Activated CD8-positive, alpha-beta memory T cell treated with anti-CD3 and anti-CD28 coated beads, Interleukin-2, amount 10 ng/mL, durations not matched to agents 7 days and 5 days (primary cell): Measurements from ENCODE around the gene CKM. TPM values are rescaled to one million over a fixed set of nuclear protein-coding genes. Genes with fewer than 3 reads are reported as not detected.

ENCODE experiments used
- ATAC-seq: fragments of 150-1000 bp; cut with Tn5 transposase; one replicate; pipeline ENCODE4 v1.10.0; 2021; ENCODE audit warnings: moderate library complexity
- CTCF ChIA-PET: fragments of 350-600 bp; sonication (Branson Sonifier 250); formaldehyde crosslinking; loops from one replicate; lab custom pipeline; 2021; ENCODE audit warnings: antibody characterized with exemption; lab: Charles Lee
- DNase-seq: peaks from one replicate; pipeline ENCODE4 v3.0.0-alpha.2; 2020
- H3K27ac Mint-ChIP-seq: one replicate; pipeline ENCODE4 v1.8.0; 2021; ENCODE audit warnings: mild to moderate bottlenecking, mixed read lengths
- H3K27me3 Mint-ChIP-seq: one replicate; pipeline ENCODE4 v1.8.0; 2021; ENCODE audit warnings: mixed read lengths
- H3K36me3 Mint-ChIP-seq: one replicate; pipeline ENCODE4 v1.8.0; 2021; ENCODE audit warnings: mild to moderate bottlenecking, mixed read lengths
- H3K4me1 Mint-ChIP-seq: one replicate; pipeline ENCODE4 v1.8.0; 2021; ENCODE audit warnings: mixed read lengths
- H3K4me3 Mint-ChIP-seq: one replicate; pipeline ENCODE4 v1.8.0; 2021; ENCODE audit warnings: mild to moderate bottlenecking, moderate library complexity, mixed read lengths
- H3K9me3 Mint-ChIP-seq: one replicate; pipeline ENCODE4 v1.8.0; 2022; ENCODE audit warnings: low read depth, mixed read lengths
- total RNA-seq, 2 experiments: library from RNA; stranded (reverse); gene quantifications; one replicate each; pipeline ENCODE4 v1.2.3, GENCODE V29; 2021

CKM gene
- total RNA-seq, 2 experiments from 2014 or later, result not detected

- H3K36me3 Mint-ChIP-seq, result peaks cover 1% of the 10 kb centered on the region
- CTCF ChIA-PET, result no interaction called here
- no peak overlapping the region for H3K4me3 Mint-ChIP-seq
- no peak overlapping the region for H3K27ac Mint-ChIP-seq
- DNase-seq (no peak), ATAC-seq (no peak)
- no peaks in the 10 kb centered on the region for H3K9me3 Mint-ChIP-seq
- H3K4me1 Mint-ChIP-seq, result no peaks in the 10 kb centered on the region
- H3K27me3 Mint-ChIP-seq, result no peaks in the 10 kb centered on the region
Observed at GRCh38 chr19:45304141-45304926, 18.3 kb downstream of the CKM start.

- H3K27ac Mint-ChIP-seq, result no peak overlapping the region
- no peaks in the 10 kb centered on the region for H3K4me1 Mint-ChIP-seq
- H3K27me3 Mint-ChIP-seq, result no peaks in the 10 kb centered on the region
- H3K36me3 Mint-ChIP-seq, result peaks cover 1% of the 10 kb centered on the region
- no peaks in the 10 kb centered on the region for H3K9me3 Mint-ChIP-seq
- no peak overlapping the region for H3K4me3 Mint-ChIP-seq
- DNase-seq, result no peak
- CTCF ChIA-PET, result no interaction called here
- no peak for ATAC-seq
Observed at GRCh38 chr19:45303269-45304060, 19.2 kb downstream of the CKM start.

GRCh38 chr19:45302416-45302815, 20.3 kb downstream of the CKM start:
- DNase-seq (no peak), ATAC-seq (no peak)
- no peaks in the 10 kb centered on the region for H3K9me3 Mint-ChIP-seq
- peaks cover 1% of the 10 kb centered on the region for H3K36me3 Mint-ChIP-seq
- no peak overlapping the region for H3K4me3 Mint-ChIP-seq
- no peak overlapping the region for H3K27ac Mint-ChIP-seq
- H3K27me3 Mint-ChIP-seq, result no peaks in the 10 kb centered on the region
- no peaks in the 10 kb centered on the region for H3K4me1 Mint-ChIP-seq
- CTCF ChIA-PET, result no interaction called here

- Mint-ChIP-seq H3K36me3 (peaks cover 5% of the 10 kb centered on the region), H3K4me1 (no peaks in the 10 kb centered on the region), H3K27ac (no peak overlapping the region), H3K27me3 (no peaks in the 10 kb centered on the region), H3K4me3 (no peak overlapping the region), H3K9me3 (no peaks in the 10 kb centered on the region)
- DNase-seq (no peak), ATAC-seq (no peak)
- CTCF ChIA-PET, result no interaction called here
Observed at GRCh38 chr19:45299719-45300118, 23.0 kb downstream of the CKM start.

- Mint-ChIP-seq H3K9me3 (no peaks in the 10 kb centered on the region), H3K27me3 (no peaks in the 10 kb centered on the region), H3K4me3 (no peak overlapping the region), H3K4me1 (no peaks in the 10 kb centered on the region), H3K27ac (no peak overlapping the region), H3K36me3 (peaks cover 5% of the 10 kb centered on the region)
- DNase-seq (no peak), ATAC-seq (no peak)
- CTCF ChIA-PET, result no interaction called here
Observed at GRCh38 chr19:45298264-45298663, 24.4 kb downstream of the CKM start.

GRCh38 chr19:45297674-45298073, 25.0 kb downstream of the CKM start:
- CTCF ChIA-PET, result no interaction called here

GRCh38 chr19:45296355-45296754, 26.3 kb downstream of the CKM start:
- Mint-ChIP-seq H3K4me3 (no peak overlapping the region), H3K4me1 (no peaks in the 10 kb centered on the region), H3K27ac (no peak overlapping the region), H3K27me3 (no peaks in the 10 kb centered on the region), H3K36me3 (peaks cover 11% of the 10 kb centered on the region), H3K9me3 (no peaks in the 10 kb centered on the region)
- DNase-seq, result no peak
- no peak for ATAC-seq
- CTCF ChIA-PET, result no interaction called here

More at GRCh38 chr19:45297674-45298073, 25.0 kb downstream of the CKM start:
- peaks cover 5% of the 10 kb centered on the region for H3K36me3 Mint-ChIP-seq
- H3K4me3 Mint-ChIP-seq, result no peak overlapping the region
- H3K27ac Mint-ChIP-seq, result no peak overlapping the region
- no peaks in the 10 kb centered on the region for H3K27me3 Mint-ChIP-seq
- no peak for ATAC-seq
- no peaks in the 10 kb centered on the region for H3K9me3 Mint-ChIP-seq
- no peak for DNase-seq
- no peaks in the 10 kb centered on the region for H3K4me1 Mint-ChIP-seq

- ATAC-seq, result no peak
- Mint-ChIP-seq H3K9me3 (no peaks in the 10 kb centered on the region), H3K4me1 (no peaks in the 10 kb centered on the region), H3K27me3 (no peaks in the 10 kb centered on the region), H3K36me3 (peaks cover 11% of the 10 kb centered on the region), H3K27ac (no peak overlapping the region), H3K4me3 (no peak overlapping the region)
- CTCF ChIA-PET, result no interaction called here
- DNase-seq, result no peak
Observed at GRCh38 chr19:45295873-45296272, 26.8 kb downstream of the CKM start.

GRCh38 chr19:45294291-45295029, 28.2 kb downstream of the CKM start:
- no peak overlapping the region for H3K4me3 Mint-ChIP-seq
- H3K9me3 Mint-ChIP-seq, result no peaks in the 10 kb centered on the region
- DNase-seq (no peak), ATAC-seq (no peak)
- no peaks in the 10 kb centered on the region for H3K27me3 Mint-ChIP-seq
- CTCF ChIA-PET, result no interaction called here
- no peaks in the 10 kb centered on the region for H3K4me1 Mint-ChIP-seq
- H3K36me3 Mint-ChIP-seq, result peaks cover 11% of the 10 kb centered on the region
- H3K27ac Mint-ChIP-seq, result no peak overlapping the region

GRCh38 chr19:45293682-45294081, 29.0 kb downstream of the CKM start:
- no peak for DNase-seq
- ATAC-seq, result no peak

GRCh38 chr19:45291834-45292233, 30.8 kb downstream of the CKM start:
- no peak for ATAC-seq
- Mint-ChIP-seq H3K27me3 (no peaks in the 10 kb centered on the region), H3K27ac (no peak overlapping the region), H3K4me3 (no peak overlapping the region), H3K4me1 (no peaks in the 10 kb centered on the region), H3K36me3 (peaks cover 10% of the 10 kb centered on the region), H3K9me3 (no peaks in the 10 kb centered on the region)
- CTCF ChIA-PET, result no interaction called here
- no peak for DNase-seq

More at GRCh38 chr19:45293682-45294081, 29.0 kb downstream of the CKM start:
- H3K4me3 Mint-ChIP-seq, result no peak overlapping the region
- CTCF ChIA-PET, result no interaction called here
- H3K9me3 Mint-ChIP-seq, result no peaks in the 10 kb centered on the region
- no peak overlapping the region for H3K27ac Mint-ChIP-seq
- peaks cover 11% of the 10 kb centered on the region for H3K36me3 Mint-ChIP-seq
- H3K4me1 Mint-ChIP-seq, result no peaks in the 10 kb centered on the region
- no peaks in the 10 kb centered on the region for H3K27me3 Mint-ChIP-seq

GRCh38 chr19:45290381-45290931, 32.2 kb downstream of the CKM start:
- DNase-seq, result no peak
- no peak for ATAC-seq
- Mint-ChIP-seq H3K4me3 (no peak overlapping the region), H3K4me1 (no peaks in the 10 kb centered on the region), H3K27me3 (no peaks in the 10 kb centered on the region), H3K27ac (no peak overlapping the region), H3K9me3 (no peaks in the 10 kb centered on the region), H3K36me3 (peaks cover 11% of the 10 kb centered on the region)
- CTCF ChIA-PET, result interaction anchor here (0.8 kb wide), 1 partner anchor 49 kb away, joined by 3 read pairs; no protein-coding TSS in a partner anchor

GRCh38 chr19:45283443-45284033, 39.1 kb downstream of the CKM start:
- Mint-ChIP-seq H3K4me1 (no peaks in the 10 kb centered on the region), H3K4me3 (no peak overlapping the region), H3K9me3 (no peaks in the 10 kb centered on the region), H3K36me3 (peaks cover 11% of the 10 kb centered on the region), H3K27me3 (no peaks in the 10 kb centered on the region), H3K27ac (no peak overlapping the region)
- ATAC-seq, result no peak
- CTCF ChIA-PET, result no interaction called here
- no peak for DNase-seq
